Measurements from ENCODE around the gene SMAD6. TPM values are rescaled to one million over a fixed set of nuclear protein-coding genes. Genes with fewer than 3 reads are reported as not detected.
"Not testable (repeated sequence)": the region's sequence is repeated elsewhere in the genome, so short reads cannot be mapped to it uniquely, and the experiment has no call there.

The SMAD6 gene
- total RNA-seq, 8 experiments from 2014 or later = 1.2 to 43.3 (median 3.9) TPM

DNA sequence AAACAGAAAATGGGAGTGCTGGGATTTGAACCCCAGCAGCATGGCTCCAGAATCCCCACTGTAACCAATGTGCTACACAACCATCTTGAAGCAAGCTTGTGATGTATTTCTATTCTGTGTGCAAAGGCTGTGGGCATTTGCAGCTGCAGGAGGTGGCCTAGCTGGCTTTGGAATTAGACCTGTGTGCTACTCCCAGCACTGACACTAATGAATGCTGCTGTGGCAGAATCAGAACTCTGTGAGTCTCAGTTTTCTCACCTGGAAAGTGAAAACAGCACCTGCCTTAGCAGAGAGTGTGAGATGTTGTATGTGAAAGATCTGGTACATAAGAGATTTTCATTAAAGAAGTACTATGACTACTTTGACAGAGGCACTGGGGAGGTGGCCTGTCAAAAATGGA, 21.5 kb upstream of the SMAD6 start:
- in situ Hi-C loops (cut with MboI; ENCODE audit: low pct_unique_long_range_greater_than_20kb in 2 of 9, low sequenced_read_pairs in 9 of 9, unreplicated experiment in 9 of 9) = no loop called here
- no peak for ATAC-seq (replicated peaks in 6 of 8)
- Histone ChIP-seq H3K4me3 (no peak overlapping the region), H3K4me1 (replicated peaks in 1 of 2) (peaks cover 9 to 15% of the 10 kb centered on the region in 2 donors), H3K27ac (no peak overlapping the region)

DNA sequence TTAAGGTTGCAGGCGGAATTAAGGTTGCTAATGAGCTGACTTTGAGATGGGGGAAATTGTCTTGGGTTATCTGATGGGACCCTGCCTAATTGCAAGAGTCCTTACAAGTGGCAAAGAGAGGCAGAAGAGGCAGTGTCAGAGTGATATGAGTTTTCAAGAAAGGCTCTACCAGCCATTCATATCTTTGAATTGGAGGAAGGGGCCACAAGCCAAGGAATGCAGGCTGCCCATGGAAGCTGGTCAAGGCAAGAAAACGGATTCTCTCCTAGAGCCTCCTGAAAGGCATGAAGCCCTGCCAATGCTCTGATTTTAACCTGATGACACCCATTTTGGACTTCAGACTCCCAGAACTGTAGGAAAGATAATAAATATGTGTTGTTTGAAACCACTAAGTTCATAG, 20.6 kb upstream of the SMAD6 start:
- 20 to 100% (median 83%) methylated on average over 1 to 2 of the region's 2 CpGs; no CpG with 5 or more reads in 4 of the 10 experiments for WGBS, 10 experiments

DNA sequence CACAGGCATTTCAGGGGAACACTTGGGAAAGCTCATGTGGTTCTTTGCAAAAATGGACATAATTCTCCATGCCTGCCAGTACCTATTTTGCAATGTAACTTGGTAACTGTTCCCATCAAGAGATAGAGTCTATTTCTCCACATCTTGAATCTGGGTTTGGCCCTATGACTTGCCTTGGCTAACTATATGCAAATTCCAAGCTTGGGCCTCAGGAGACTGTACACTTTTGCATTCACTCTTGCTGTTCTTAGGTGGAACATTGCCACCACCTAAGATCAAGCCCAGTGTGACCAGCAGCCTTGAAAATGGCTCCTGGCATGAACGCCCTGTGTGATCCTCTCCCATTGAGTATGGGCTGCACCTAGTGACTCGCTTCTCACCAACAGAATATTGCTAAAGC, 19.8 kb upstream of the SMAD6 start:
- in situ Hi-C loops (cut with MboI; ENCODE audit: low pct_unique_long_range_greater_than_20kb in 2 of 9, low sequenced_read_pairs in 9 of 9, unreplicated experiment in 9 of 9) = no loop called here
- Histone ChIP-seq H3K4me3 (no peak overlapping the region), H3K27ac (no peak overlapping the region), H3K4me1 (replicated peaks in 1 of 2) (peaks cover 9 to 15% of the 10 kb centered on the region in 2 donors)
- ATAC-seq (replicated peaks in 6 of 8) = peak in 3 of 8 experiments; percentile 75 to 93 (median 91)
- 67 to 86% (median 80%) methylated on average over 1 of the region's 2 CpGs; no CpG with 5 or more reads in 5 of the 10 experiments for WGBS, 10 experiments

More for the DNA sequence above, 20.6 kb upstream of the SMAD6 start:
- ATAC-seq (replicated peaks in 6 of 8) = no peak
- Histone ChIP-seq H3K4me3 (no peak overlapping the region), H3K27ac (no peak overlapping the region), H3K4me1 (replicated peaks in 1 of 2) (peaks cover 9 to 15% of the 10 kb centered on the region in 2 donors)
- in situ Hi-C loops (cut with MboI; ENCODE audit: low pct_unique_long_range_greater_than_20kb in 2 of 9, low sequenced_read_pairs in 9 of 9, unreplicated experiment in 9 of 9) = no loop called here

DNA sequence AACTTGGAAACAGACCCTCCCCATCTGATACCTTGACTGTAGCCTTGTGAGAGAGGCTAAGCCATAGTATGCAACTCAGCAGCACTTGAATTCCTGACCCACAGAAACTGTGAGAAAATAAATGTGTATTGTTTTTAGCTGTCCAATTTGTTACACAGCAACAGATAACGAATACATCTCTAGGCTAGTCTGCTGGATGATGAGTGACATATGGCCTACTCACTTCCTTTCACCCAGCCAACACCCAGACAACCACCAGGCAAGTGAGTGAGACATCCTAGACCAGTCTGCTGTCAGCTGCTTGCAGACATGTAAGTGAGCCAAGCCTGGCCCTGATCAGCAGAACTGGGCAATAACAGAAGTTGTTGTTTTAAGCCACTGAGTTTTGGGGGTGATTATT, 19.2 kb upstream of the SMAD6 start:
- in situ Hi-C loops (cut with MboI; ENCODE audit: low pct_unique_long_range_greater_than_20kb in 2 of 9, low sequenced_read_pairs in 9 of 9, unreplicated experiment in 9 of 9) = no loop called here
- peak in 2 of 8 experiments; percentile 54 to 55 for ATAC-seq (replicated peaks in 6 of 8)
- Histone ChIP-seq H3K4me1 (replicated peaks in 1 of 2) (peaks cover 9 to 15% of the 10 kb centered on the region in 2 donors), H3K4me3 (no peak overlapping the region), H3K27ac (no peak overlapping the region)
- WGBS, 10 experiments = 0 to 33% methylated on average over 1 of the region's 1 CpG; no CpG with 5 or more reads in 8 of the 10 experiments

DNA sequence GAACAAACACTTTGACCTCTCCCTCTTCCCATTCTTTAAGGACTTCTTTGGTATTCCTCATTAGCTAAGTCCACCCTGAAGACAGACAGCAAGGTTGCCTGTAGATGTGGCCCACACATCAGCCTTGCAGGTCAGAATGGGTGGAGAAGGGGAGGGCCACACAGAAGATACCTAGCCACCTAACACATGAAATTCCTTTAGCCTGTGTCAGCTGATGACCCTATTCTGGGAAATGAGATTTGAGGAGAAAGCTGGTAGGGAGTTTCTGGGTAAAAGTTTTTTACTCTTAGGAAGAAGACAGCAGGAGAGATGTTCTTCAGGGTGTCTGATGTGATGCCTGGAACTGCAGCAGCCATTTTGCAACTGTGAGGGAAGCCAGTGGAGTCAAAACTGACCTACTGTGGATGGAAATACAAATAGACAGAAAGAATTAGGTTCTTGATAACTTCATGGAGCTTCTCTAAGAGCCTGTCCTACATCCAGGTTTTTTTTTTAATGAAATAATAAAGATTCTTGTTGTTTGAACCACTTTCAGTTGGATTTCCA, 17.8 kb upstream of the SMAD6 start:
- Histone ChIP-seq H3K27ac (no peak overlapping the region), H3K4me3 (no peak overlapping the region), H3K4me1 (replicated peaks in 1 of 2) (peaks cover 6 to 9% of the 10 kb centered on the region in 2 donors)
- no peak for ATAC-seq (replicated peaks in 6 of 8)
- in situ Hi-C loops (cut with MboI; ENCODE audit: low pct_unique_long_range_greater_than_20kb in 2 of 9, low sequenced_read_pairs in 9 of 9, unreplicated experiment in 9 of 9) = no loop called here

DNA sequence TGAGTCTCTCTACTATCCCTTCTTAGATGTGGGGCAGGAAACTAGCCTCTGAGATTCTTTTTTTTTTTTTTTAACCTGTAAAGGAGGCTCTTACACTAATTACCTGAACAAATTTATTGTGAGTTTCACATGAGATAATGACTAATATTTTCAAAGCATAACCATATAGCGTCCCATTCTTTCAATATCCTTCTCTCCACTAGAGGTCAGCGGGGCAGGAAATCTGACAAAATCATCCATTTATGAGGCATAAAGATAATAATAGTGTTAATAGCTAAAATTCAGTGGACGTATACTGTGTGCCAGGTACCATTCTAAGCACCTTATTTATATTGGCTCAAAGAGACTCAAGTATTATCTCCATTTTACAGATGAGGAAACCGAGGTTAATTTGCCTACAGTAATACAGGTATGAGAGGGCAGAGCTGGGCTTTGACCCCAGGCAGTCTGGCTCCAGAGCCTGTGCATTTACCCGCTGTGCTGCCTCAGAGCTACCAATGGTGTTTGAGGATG, 16.3 kb upstream of the SMAD6 start:
- H3K27ac ChIP-seq = no peak overlapping the region
- WGBS, 10 experiments = 47 to 100% (median 79%) methylated on average over 1 to 5 of the region's 5 CpGs; no CpG with 5 or more reads in 2 of the 10 experiments
- H3K4me1 ChIP-seq (replicated peaks in 1 of 2) = no peaks in the 10 kb centered on the region
- H3K4me3 ChIP-seq = no peak overlapping the region
- in situ Hi-C loops (cut with MboI; ENCODE audit: low pct_unique_long_range_greater_than_20kb in 2 of 9, low sequenced_read_pairs in 9 of 9, unreplicated experiment in 9 of 9) = no loop called here
- ATAC-seq (replicated peaks in 6 of 8) = peak in 1 of 8 experiments; percentile 17

DNA sequence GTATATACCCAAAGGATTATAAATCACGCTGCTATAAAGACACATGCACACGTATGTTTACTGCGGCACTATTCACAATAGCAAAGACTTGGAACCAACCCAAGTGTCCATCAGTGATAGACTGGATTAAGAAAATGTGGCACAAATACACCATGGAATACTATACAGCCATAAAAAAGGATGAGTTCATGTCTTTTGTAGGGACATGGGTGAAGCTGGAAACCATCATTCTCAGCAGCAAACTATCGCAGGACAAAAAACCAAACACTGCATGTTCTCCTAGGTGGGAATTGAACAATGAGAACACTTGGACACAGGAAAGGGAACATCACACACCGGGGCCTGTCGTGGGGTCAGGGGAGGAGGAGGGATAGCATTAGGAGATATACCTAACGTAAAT, 11.1 kb upstream of the SMAD6 start:
- in situ Hi-C loops (cut with MboI; ENCODE audit: low pct_unique_long_range_greater_than_20kb in 2 of 9, low sequenced_read_pairs in 9 of 9, unreplicated experiment in 9 of 9) = loop anchor here in 1 of 9 experiments (10.0 kb wide), 1 partner anchor 86 kb away; no protein-coding TSS in a partner anchor
- WGBS, 10 experiments = 59 to 90% (median 75%) methylated on average over 2 to 4 of the region's 7 CpGs; no CpG with 5 or more reads in 5 of the 10 experiments
- H3K4me1 ChIP-seq (replicated peaks in 1 of 2); H3K27ac ChIP-seq; H3K4me3 ChIP-seq; ATAC-seq (replicated peaks in 6 of 8): not testable (repeated sequence)

DNA sequence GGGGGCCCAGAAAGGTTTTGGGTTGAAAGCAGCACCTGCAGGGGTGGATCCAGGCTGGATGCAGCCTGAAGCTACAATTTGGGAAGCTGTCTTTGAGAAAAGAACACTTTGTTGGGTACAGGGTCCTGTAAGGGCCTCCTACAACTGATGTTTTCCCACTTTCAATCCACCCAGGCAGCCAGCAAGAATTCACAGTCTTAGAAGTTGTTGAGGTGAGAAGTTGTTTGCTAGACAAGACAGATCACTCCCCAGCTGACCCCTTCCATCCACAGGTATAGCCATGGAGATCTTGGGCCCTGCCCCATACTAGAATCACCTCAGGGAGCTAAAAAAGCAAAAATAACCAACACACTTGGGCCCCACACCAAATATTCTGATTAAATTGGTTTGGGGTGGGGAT, 10.3 kb upstream of the SMAD6 start:
- H3K4me3 ChIP-seq = no peak overlapping the region
- ATAC-seq (replicated peaks in 6 of 8) = no peak
- in situ Hi-C loops (cut with MboI; ENCODE audit: low pct_unique_long_range_greater_than_20kb in 2 of 9, low sequenced_read_pairs in 9 of 9, unreplicated experiment in 9 of 9) = loop anchor here in 1 of 9 experiments (10.0 kb wide), 1 partner anchor 87 kb away; no protein-coding TSS in a partner anchor
- no peak overlapping the region for H3K27ac ChIP-seq
- H3K4me1 ChIP-seq (replicated peaks in 1 of 2) = no peaks in the 10 kb centered on the region

DNA sequence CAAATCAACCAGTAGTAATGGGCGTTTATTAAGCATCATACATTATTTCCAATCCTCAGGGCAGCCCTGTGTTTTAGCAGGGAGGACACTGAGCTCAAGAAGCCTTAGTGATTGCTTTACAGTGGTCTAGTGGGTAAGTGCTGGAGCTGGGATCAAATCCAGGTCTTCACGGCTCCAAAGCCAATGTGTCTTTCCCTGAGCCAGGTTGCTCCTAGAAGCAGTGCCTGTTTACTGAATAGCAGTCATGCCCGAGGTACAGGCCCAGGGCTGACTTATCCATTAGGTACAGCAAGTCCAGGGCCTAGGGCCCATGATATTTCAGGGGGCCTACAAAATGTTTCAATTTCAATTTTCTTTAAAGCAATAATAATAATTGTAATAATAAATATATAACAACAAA, 9.6 kb upstream of the SMAD6 start:
- WGBS, 10 experiments = 20 to 93% (median 60%) methylated on average over 1 to 2 of the region's 3 CpGs; no CpG with 5 or more reads in 1 of the 10 experiments
- H3K27ac ChIP-seq = no peak overlapping the region
- in situ Hi-C loops (cut with MboI; ENCODE audit: low pct_unique_long_range_greater_than_20kb in 2 of 9, low sequenced_read_pairs in 9 of 9, unreplicated experiment in 9 of 9) = loop anchor here in 1 of 9 experiments (10.0 kb wide), 1 partner anchor 88 kb away; no protein-coding TSS in a partner anchor
- no peak overlapping the region for H3K4me3 ChIP-seq
- no peak for ATAC-seq (replicated peaks in 6 of 8)
- no peaks in the 10 kb centered on the region for H3K4me1 ChIP-seq (replicated peaks in 1 of 2)

DNA sequence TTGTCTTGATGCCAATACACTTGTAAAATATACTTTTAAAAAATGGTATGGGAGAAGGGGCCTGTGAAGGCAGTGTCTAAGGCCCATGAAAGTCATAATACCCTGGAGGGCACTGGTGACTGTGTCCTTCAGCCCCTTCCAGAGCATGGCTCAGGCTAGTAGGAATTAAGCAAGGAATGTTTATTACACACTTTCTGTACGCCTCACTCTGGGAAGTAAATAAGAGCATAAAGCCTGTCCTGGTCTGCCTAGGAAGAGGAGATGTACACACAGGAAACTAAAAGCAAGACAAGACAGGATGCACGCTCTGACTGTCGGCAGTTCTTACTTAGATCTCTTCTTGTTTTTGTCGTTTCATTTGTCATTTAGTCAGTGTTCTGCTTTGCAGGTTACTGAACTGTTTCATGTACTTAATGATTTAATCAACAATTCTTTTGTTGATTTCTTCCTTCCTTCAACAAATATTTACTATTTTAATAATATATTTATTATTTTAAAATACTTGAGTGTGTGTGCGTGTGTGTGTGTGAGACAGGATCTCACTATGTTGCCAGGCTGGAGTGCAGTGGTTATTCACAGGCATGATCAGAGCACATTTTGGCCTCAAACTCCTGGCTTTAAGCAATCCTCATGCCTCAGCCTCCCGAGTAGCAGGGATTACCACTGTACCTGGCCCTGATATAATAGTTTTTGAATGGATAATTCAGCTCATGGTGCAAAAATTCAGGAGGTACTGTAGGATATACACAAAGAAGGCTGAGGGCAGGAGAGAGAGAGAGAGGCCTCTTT, 9.0 kb upstream of the SMAD6 start:
- WGBS, 10 experiments = 63 to 89% (median 82%) methylated on average over 2 to 6 of the region's 6 CpGs; no CpG with 5 or more reads in 1 of the 10 experiments
- no peaks in the 10 kb centered on the region for H3K4me1 ChIP-seq (replicated peaks in 1 of 2)
- ATAC-seq (replicated peaks in 6 of 8) = peak in 1 of 8 experiments; percentile 29
- no peak overlapping the region for H3K4me3 ChIP-seq
- in situ Hi-C loops (cut with MboI; ENCODE audit: low pct_unique_long_range_greater_than_20kb in 2 of 9, low sequenced_read_pairs in 9 of 9, unreplicated experiment in 9 of 9) = loop anchor here in 1 of 9 experiments (10.0 kb wide), 1 partner anchor 88 kb away; no protein-coding TSS in a partner anchor
- no peak overlapping the region for H3K27ac ChIP-seq

DNA sequence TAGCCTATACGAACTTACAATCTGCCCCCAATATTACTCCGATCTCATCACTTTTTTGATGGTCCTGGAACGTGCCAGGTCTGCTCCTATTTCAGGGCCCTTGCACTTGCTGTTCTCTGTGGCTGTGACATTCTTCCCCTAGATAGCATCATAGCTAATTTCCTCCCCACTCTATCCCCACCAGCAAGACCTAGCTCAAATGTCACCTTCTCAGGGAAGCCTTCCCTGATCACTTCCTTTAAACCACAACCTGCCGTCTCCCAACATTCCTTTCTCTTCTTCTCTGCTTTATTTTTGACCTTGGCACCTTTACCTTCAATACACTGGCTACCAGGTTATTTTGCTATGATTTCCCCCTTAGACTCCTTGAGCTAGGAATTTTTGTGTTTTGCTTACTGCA, 5.3 kb upstream of the SMAD6 start:
- no peak overlapping the region for H3K27ac ChIP-seq
- no peak overlapping the region for H3K4me3 ChIP-seq
- in situ Hi-C loops (cut with MboI; ENCODE audit: low pct_unique_long_range_greater_than_20kb in 2 of 9, low sequenced_read_pairs in 9 of 9, unreplicated experiment in 9 of 9) = loop anchor here in 1 of 9 experiments (10.0 kb wide), 1 partner anchor 92 kb away; no protein-coding TSS in a partner anchor
- WGBS, 10 experiments = 75 to 100% (median 89%) methylated on average over 1 to 4 of the region's 4 CpGs; no CpG with 5 or more reads in 3 of the 10 experiments
- ATAC-seq (replicated peaks in 6 of 8) = no peak
- no peaks in the 10 kb centered on the region for H3K4me1 ChIP-seq (replicated peaks in 1 of 2)

DNA sequence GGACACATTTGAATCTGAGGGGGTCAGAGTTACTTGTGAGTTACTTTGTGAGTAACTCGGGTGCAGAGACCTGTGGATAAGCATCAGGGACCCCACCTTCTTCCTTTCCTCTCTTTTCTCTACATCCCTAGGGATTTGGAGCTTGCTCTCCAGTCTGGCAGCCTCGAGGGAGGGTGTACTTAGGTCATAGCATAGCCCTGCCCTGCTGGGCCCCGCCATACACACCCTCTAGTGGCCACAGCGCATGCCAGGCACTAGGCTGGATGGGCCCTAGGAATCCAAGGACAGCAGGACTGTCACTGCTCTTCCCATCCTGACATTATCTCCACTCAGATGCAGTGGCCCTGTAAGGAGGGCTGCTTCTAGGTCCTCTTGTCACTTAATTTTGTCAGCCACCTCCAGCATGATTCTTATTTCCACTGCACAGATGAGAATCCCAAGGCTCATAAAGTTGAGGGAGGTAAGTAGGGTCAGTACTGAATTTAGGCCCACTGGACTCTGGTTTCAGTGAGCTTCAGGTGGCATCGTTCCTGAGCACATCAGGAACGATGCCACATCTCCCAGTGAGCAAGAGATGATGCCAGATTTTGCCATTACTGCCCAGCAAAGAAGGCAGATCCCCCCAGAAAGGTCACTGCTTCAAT, 3.6 kb upstream of the SMAD6 start:
- 0 to 60% (median 8%) methylated on average over 1 to 3 of the region's 6 CpGs; no CpG with 5 or more reads in 2 of the 10 experiments for WGBS, 10 experiments
- Histone ChIP-seq H3K4me3 (no peak overlapping the region), H3K4me1 (replicated peaks in 1 of 2) (no peaks in the 10 kb centered on the region), H3K27ac (no peak overlapping the region)
- ATAC-seq (replicated peaks in 6 of 8) = peak; percentile 12 to 46 (median 24)
- in situ Hi-C loops (cut with MboI; ENCODE audit: low pct_unique_long_range_greater_than_20kb in 2 of 9, low sequenced_read_pairs in 9 of 9, unreplicated experiment in 9 of 9) = loop anchor here in 1 of 9 experiments (10.0 kb wide), 1 partner anchor 94 kb away; no protein-coding TSS in a partner anchor

DNA sequence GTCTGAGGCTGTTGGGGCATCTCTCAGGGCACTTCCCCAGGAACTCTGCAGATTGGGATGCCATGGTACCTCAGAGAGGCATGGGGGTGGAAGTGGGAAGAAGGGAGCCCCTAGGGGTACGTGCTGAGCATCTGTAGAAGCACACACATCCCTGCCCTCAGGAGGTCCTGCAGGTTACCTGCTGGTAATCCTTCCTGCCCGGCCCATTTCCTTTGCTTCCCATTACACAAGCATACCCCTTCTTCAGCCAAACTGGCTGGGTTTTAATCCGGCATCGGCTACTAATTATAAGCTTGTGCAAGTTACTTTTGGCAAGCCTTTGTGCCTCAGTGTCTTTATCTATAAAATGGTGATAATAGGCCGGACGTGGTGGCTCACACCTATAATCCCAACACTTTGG, 3.1 kb upstream of the SMAD6 start:
- in situ Hi-C loops (cut with MboI; ENCODE audit: low pct_unique_long_range_greater_than_20kb in 2 of 9, low sequenced_read_pairs in 9 of 9, unreplicated experiment in 9 of 9) = loop anchor here in 1 of 9 experiments (10.0 kb wide), 1 partner anchor 94 kb away; no protein-coding TSS in a partner anchor
- ATAC-seq (replicated peaks in 6 of 8) = no peak
- 80 to 100% (median 100%) methylated on average over 1 to 4 of the region's 6 CpGs; no CpG with 5 or more reads in 7 of the 10 experiments for WGBS, 10 experiments
- Histone ChIP-seq H3K4me3 (no peak overlapping the region), H3K4me1 (replicated peaks in 1 of 2) (no peaks in the 10 kb centered on the region), H3K27ac (no peak overlapping the region)

Data from motor neuron (in vitro differentiated cells).